ENCODE measurements around the gene PUS10.

Gene PUS10

GRCh38 chr2:60958361-60958760 lies 59.7 kb downstream of the PUS10 start:
- no peak for TF ChIP-seq CTCF (conservative IDR thresholded peaks at IDR 0.05)
- no peak overlapping the region for H3K27ac ChIP-seq

GRCh38 chr2:60957643-60958042 lies 60.4 kb downstream of the PUS10 start:
- no peak overlapping the region for H3K27ac ChIP-seq
- no peak for TF ChIP-seq CTCF (conservative IDR thresholded peaks at IDR 0.05)

GRCh38 chr2:60957224-60957623 lies 60.8 kb downstream of the PUS10 start:
- H3K27ac ChIP-seq: no peak overlapping the region
- TF ChIP-seq CTCF (conservative IDR thresholded peaks at IDR 0.05): no peak

GRCh38 chr2:60954139-60954538 lies 63.9 kb downstream of the PUS10 start:
- H3K27ac ChIP-seq: no peak overlapping the region
- no peak for TF ChIP-seq CTCF (conservative IDR thresholded peaks at IDR 0.05)

- no peak overlapping the region for H3K27ac ChIP-seq
- TF ChIP-seq CTCF (conservative IDR thresholded peaks at IDR 0.05): no peak
These were observed 69.0 kb downstream of the PUS10 start for GRCh38 chr2:60948926-60949579.

GRCh38 chr2:60948161-60948560 lies 69.9 kb downstream of the PUS10 start:
- no peak for TF ChIP-seq CTCF (conservative IDR thresholded peaks at IDR 0.05)
- H3K27ac ChIP-seq: no peak overlapping the region

GRCh38 chr2:60947056-60947455 lies 71.0 kb downstream of the PUS10 start:
- TF ChIP-seq CTCF (conservative IDR thresholded peaks at IDR 0.05): no peak
- no peak overlapping the region for H3K27ac ChIP-seq
